Progenitor cell of endocrine pancreas (in vitro differentiated cells): ENCODE measurements around the gene LOC128125822.

Source experiments
- DNase-seq: peaks from one replicate; pipeline ENCODE4 v3.0.0; 2021; ENCODE audit warnings: low spot score; ENCODE audit not compliant: unreplicated experiment
- H3K27ac Mint-ChIP-seq: 2 replicates; pipeline ENCODE4 v1.8.0; 2021; ENCODE audit warnings: mild to moderate bottlenecking, moderate library complexity, mixed read lengths
- H3K27me3 Mint-ChIP-seq: 2 replicates; pipeline ENCODE4 v1.8.0; 2021; ENCODE audit warnings: mixed read lengths
- H3K36me3 Mint-ChIP-seq: 2 replicates; pipeline ENCODE4 v1.8.0; 2022; ENCODE audit warnings: mixed read lengths; ENCODE audit not compliant: insufficient read depth
- H3K4me1 Mint-ChIP-seq: 2 replicates; pipeline ENCODE4 v1.8.0; 2021; ENCODE audit warnings: low read depth, mixed read lengths
- H3K4me3 Mint-ChIP-seq: 2 replicates; pipeline ENCODE4 v1.8.0; 2021; ENCODE audit warnings: low read depth, mild to moderate bottlenecking, moderate library complexity, mixed read lengths
- H3K9me3 Mint-ChIP-seq: 2 replicates; pipeline ENCODE4 v1.8.0; 2021; ENCODE audit warnings: low read depth, mixed read lengths
- CTCF ChIP-seq: fragments of 200-600 bp; sonication (generic); IDR thresholded peaks from one replicate; pipeline ENCODE4 v1.5.0; 2021; ENCODE audit warnings: antibody characterized with exemption, mild to moderate bottlenecking; ENCODE audit not compliant: unreplicated experiment

LOC128125822 gene

GRCh38 chr6:63527658-63528514, 44.4 kb upstream of the LOC128125822 start:
- TF ChIP-seq CTCF = no peak
- Mint-ChIP-seq H3K9me3 (no peaks in the 10 kb centered on the region), H3K27me3 (no peaks in the 10 kb centered on the region), H3K27ac (no peak overlapping the region), H3K4me1 (peaks cover 4% of the 10 kb centered on the region), H3K4me3 (no peak overlapping the region), H3K36me3 (no peaks in the 10 kb centered on the region)
- DNase-seq = no peak

DNA sequence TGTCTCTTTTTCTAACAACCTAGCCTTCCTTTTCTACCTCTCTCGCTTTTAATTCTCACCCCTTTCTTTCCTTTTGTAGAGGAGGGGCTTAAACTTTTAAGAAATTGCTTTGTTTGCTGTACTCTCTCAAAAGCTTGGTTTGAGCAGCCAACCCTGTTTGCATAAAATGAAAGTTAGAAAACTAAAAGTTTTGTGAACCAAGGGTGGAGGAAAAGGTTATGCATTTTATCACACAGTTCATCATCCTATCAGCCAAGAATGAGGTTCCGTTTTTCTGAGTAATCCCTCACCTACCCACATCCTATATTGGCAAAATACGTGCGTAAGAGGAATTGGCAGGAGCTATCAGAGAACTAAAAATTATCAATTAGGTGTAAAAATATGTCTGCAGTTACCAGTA, 42.8 kb upstream of the LOC128125822 start:
- H3K4me3 Mint-ChIP-seq = no peak overlapping the region
- H3K27ac Mint-ChIP-seq = no peak overlapping the region
- H3K9me3 Mint-ChIP-seq = no peaks in the 10 kb centered on the region
- peaks cover 4% of the 10 kb centered on the region for H3K4me1 Mint-ChIP-seq
- TF ChIP-seq CTCF = no peak
- no peak for DNase-seq
- H3K27me3 Mint-ChIP-seq = no peaks in the 10 kb centered on the region
- H3K36me3 Mint-ChIP-seq = no peaks in the 10 kb centered on the region

GRCh38 chr6:63530182-63530581, 42.1 kb upstream of the LOC128125822 start:
- H3K27ac Mint-ChIP-seq = no peak overlapping the region
- H3K9me3 Mint-ChIP-seq = no peaks in the 10 kb centered on the region
- H3K36me3 Mint-ChIP-seq = no peaks in the 10 kb centered on the region
- no peak overlapping the region for H3K4me3 Mint-ChIP-seq
- DNase-seq = no peak
- no peaks in the 10 kb centered on the region for H3K27me3 Mint-ChIP-seq
- no peak for TF ChIP-seq CTCF
- H3K4me1 Mint-ChIP-seq = peaks cover 4% of the 10 kb centered on the region

DNA sequence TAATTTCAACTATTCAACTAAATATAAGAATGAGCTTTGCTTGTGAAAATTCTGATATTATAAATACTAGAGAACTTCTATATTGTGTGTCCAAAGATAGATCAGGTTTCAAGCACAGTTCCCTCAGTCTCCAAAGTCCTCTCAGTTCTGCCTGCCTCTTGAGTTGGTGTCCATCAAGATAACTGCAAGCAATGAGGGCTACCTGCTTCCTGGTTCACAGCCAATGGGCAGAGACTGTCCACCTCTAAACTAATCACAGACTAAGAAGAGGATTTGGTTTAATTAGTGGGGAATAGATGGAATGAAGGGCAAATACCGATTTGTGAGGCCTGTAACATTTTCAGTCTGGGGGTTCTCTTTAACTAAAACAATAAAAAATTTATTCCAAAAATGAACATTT, 41.3 kb upstream of the LOC128125822 start:
- Mint-ChIP-seq H3K36me3 (no peaks in the 10 kb centered on the region), H3K27me3 (no peaks in the 10 kb centered on the region), H3K9me3 (no peaks in the 10 kb centered on the region), H3K27ac (no peak overlapping the region), H3K4me3 (no peak overlapping the region), H3K4me1 (peaks cover 4% of the 10 kb centered on the region)
- no peak for DNase-seq
- no peak for TF ChIP-seq CTCF

DNA sequence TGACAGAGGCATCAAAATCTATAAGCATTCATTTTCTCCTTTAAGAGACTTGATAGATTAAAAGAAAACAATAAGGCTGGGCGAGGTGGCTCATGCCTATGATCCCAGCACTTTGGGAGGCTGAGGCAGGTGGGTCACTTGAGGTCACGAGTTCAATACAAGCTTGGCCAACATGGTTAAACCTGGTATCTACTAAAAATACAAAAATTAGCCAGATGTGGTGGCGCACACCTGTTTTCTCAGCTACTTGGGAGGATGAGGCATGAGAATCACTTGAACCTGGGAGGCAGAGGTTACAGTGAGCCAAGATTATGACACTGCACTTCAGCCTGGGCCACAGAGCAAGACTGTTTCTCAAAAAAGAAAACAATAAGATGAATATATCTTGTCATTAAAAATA, 39.3 kb upstream of the LOC128125822 start:
- Mint-ChIP-seq H3K4me1 (peaks cover 11% of the 10 kb centered on the region), H3K27ac (no peak overlapping the region), H3K4me3 (no peak overlapping the region), H3K27me3 (no peaks in the 10 kb centered on the region), H3K36me3 (no peaks in the 10 kb centered on the region), H3K9me3 (no peaks in the 10 kb centered on the region)
- no peak for DNase-seq
- no peak for TF ChIP-seq CTCF
